ENCODE measurements around the gene CCND3. TPM values are rescaled to one million over a fixed set of nuclear protein-coding genes. Genes with fewer than 3 reads are reported as not detected.

CCND3 gene
- total RNA-seq, 1 donor from 2014 or later: 11.8 TPM

- no peaks in the 10 kb centered on the region for H3K27me3 ChIP-seq (ENCODE audit: control insufficient read depth, insufficient read depth, low read length)
- H3K4me3 ChIP-seq (ENCODE audit: low read depth, low read length): no peak overlapping the region
- no peak for FAIRE-seq
- TF ChIP-seq CTCF (IDR thresholded peaks at IDR 0.05; ENCODE audit: insufficient read depth, low read length, severe bottlenecking): no peak
- H3K36me3 ChIP-seq (ENCODE audit: control insufficient read depth, insufficient read depth, low read length): peaks cover 39% of the 10 kb centered on the region
- DNase-seq (ENCODE audit: low read depth): no peak
Measured at GRCh38 chr6:41929924-41930323, 11.7 kb downstream of the CCND3 start.

- peaks cover 33% of the 10 kb centered on the region for H3K36me3 ChIP-seq (ENCODE audit: control insufficient read depth, insufficient read depth, low read length)
- FAIRE-seq: no peak
- H3K27me3 ChIP-seq (ENCODE audit: control insufficient read depth, insufficient read depth, low read length): no peaks in the 10 kb centered on the region
- H3K4me3 ChIP-seq (ENCODE audit: low read depth, low read length): no peak overlapping the region
- no peak for DNase-seq (ENCODE audit: low read depth)
- TF ChIP-seq CTCF (IDR thresholded peaks at IDR 0.05; ENCODE audit: insufficient read depth, low read length, severe bottlenecking): no peak
Measured at GRCh38 chr6:41927253-41927652, 14.4 kb downstream of the CCND3 start.

- DNase-seq (ENCODE audit: low read depth) (no peak), FAIRE-seq (no peak)
- Histone ChIP-seq H3K27me3 (ENCODE audit: control insufficient read depth, insufficient read depth, low read length) (no peaks in the 10 kb centered on the region), H3K4me3 (ENCODE audit: low read depth, low read length) (peak overlapping the region; percentile 95), H3K36me3 (ENCODE audit: control insufficient read depth, insufficient read depth, low read length) (peaks cover 3% of the 10 kb centered on the region)
- TF ChIP-seq CTCF (IDR thresholded peaks at IDR 0.05; ENCODE audit: insufficient read depth, low read length, severe bottlenecking): no peak
Measured at GRCh38 chr6:41922154-41922553, 19.5 kb downstream of the CCND3 start.

GRCh38 chr6:41921712-41921998, 20.0 kb downstream of the CCND3 start:
- TF ChIP-seq CTCF (IDR thresholded peaks at IDR 0.05; ENCODE audit: insufficient read depth, low read length, severe bottlenecking): no peak
- FAIRE-seq: no peak
- Histone ChIP-seq H3K4me3 (ENCODE audit: low read depth, low read length) (peak overlapping the region; percentile 95), H3K36me3 (ENCODE audit: control insufficient read depth, insufficient read depth, low read length) (peaks cover 4% of the 10 kb centered on the region), H3K27me3 (ENCODE audit: control insufficient read depth, insufficient read depth, low read length) (no peaks in the 10 kb centered on the region)
- no peak for DNase-seq (ENCODE audit: low read depth)

- peak; percentile 92 for DNase-seq (ENCODE audit: low read depth)
- peak; percentile 98 for TF ChIP-seq CTCF (IDR thresholded peaks at IDR 0.05; ENCODE audit: insufficient read depth, low read length, severe bottlenecking)
- no peak for FAIRE-seq
Measured at GRCh38 chr6:41920921-41921711, 20.5 kb downstream of the CCND3 start, which contains the start of the genes BYSL and MED20. TSS of gene BYSL (plus strand) at chr6:41921499. CDS start at chr6:41921563, 64 bp downstream. TSS of gene MED20 (minus strand) at chr6:41921139. CDS start at chr6:41921018, 121 bp downstream.

GRCh38 chr6:41917528-41917927, 24.1 kb downstream of the CCND3 start:
- Histone ChIP-seq H3K4me3 (ENCODE audit: low read depth, low read length) (no peak overlapping the region), H3K27me3 (ENCODE audit: control insufficient read depth, insufficient read depth, low read length) (no peaks in the 10 kb centered on the region), H3K36me3 (ENCODE audit: control insufficient read depth, insufficient read depth, low read length) (peaks cover 13% of the 10 kb centered on the region)
- DNase-seq (ENCODE audit: low read depth) (peak; percentile 94), FAIRE-seq (no peak)
- no peak for TF ChIP-seq CTCF (IDR thresholded peaks at IDR 0.05; ENCODE audit: insufficient read depth, low read length, severe bottlenecking)

More at GRCh38 chr6:41920921-41921711, 20.5 kb downstream of the CCND3 start, which contains the start of the genes BYSL and MED20:
- no peaks in the 10 kb centered on the region for H3K27me3 ChIP-seq (ENCODE audit: control insufficient read depth, insufficient read depth, low read length)
- peak within 1 kb of the TSS; percentile 95 for H3K4me3 ChIP-seq (ENCODE audit: low read depth, low read length)
- peaks cover 6% of the 10 kb centered on the region for H3K36me3 ChIP-seq (ENCODE audit: control insufficient read depth, insufficient read depth, low read length)

All from bronchial epithelial cell (primary cell).